ENCODE measurements around the gene FAM181A. TPM values are rescaled to one million over a fixed set of nuclear protein-coding genes. Genes with fewer than 3 reads are reported as not detected.

Gene FAM181A
- total RNA-seq, 1 experiment from 2014 or later = not detected

- no peak for DNase-seq
- Histone ChIP-seq H3K9me2 (ENCODE audit: insufficient read depth) (no peaks in the 10 kb centered on the region), H3K9me3 (ENCODE audit: insufficient read depth, low read depth) (no peaks in the 10 kb centered on the region), H3K4me3 (no peak overlapping the region), H3F3A (ENCODE audit: insufficient read depth, low read depth) (no peaks in the 10 kb centered on the region), H4K20me1 (ENCODE audit: insufficient read depth) (no peaks in the 10 kb centered on the region), H3K79me2 (ENCODE audit: low read depth) (no peaks in the 10 kb centered on the region), H3K36me3 (ENCODE audit: low read depth) (no peaks in the 10 kb centered on the region), H3K27me3 (ENCODE audit: insufficient read depth, low read depth) (peaks cover 19% of the 10 kb centered on the region; the same call in 1 of the 2 replicates), H3K4me1 (replicated peaks; ENCODE audit: insufficient read depth) (no peaks in the 10 kb centered on the region), H3K27ac (no peak overlapping the region), H3K4me2 (no peak overlapping the region), H2AFZ (no peak overlapping the region)
- no TSS peak for BruUV-seq (replicated peaks)
- intact Hi-C loops (cut with micrococcal nuclease; ENCODE audit: unreplicated experiment) = no loop called here
- ChIA-PET CTCF (no interaction called here), POLR2A (ENCODE audit: unreplicated experiment) (no interaction called here)
- TF ChIP-seq CTCF (conservative IDR thresholded peaks at IDR 0.05) (no peak), EZH2 (IDR thresholded peaks at IDR 0.05; ENCODE audit: low read depth) (no peak)
Measured at GRCh38 chr14:93879362-93879983, 47.7 kb upstream of the FAM181A start.

- TF ChIP-seq EZH2 (IDR thresholded peaks at IDR 0.05; ENCODE audit: low read depth) (no peak), CTCF (conservative IDR thresholded peaks at IDR 0.05) (no peak)
- peaks cover 21% of the 10 kb centered on the region; the same call in 1 of the 2 replicates for H3K27me3 ChIP-seq (ENCODE audit: insufficient read depth, low read depth)
- H3K9me3 ChIP-seq (ENCODE audit: insufficient read depth, low read depth) = no peaks in the 10 kb centered on the region
- no peaks in the 10 kb centered on the region for H3K4me1 ChIP-seq (replicated peaks; ENCODE audit: insufficient read depth)
- intact Hi-C loops (cut with micrococcal nuclease; ENCODE audit: unreplicated experiment) = no loop called here
- H3K36me3 ChIP-seq (ENCODE audit: low read depth) = no peaks in the 10 kb centered on the region
- H3K27ac ChIP-seq = no peak overlapping the region
- no TSS peak for BruUV-seq (replicated peaks)
- H3K4me3 ChIP-seq = no peak overlapping the region
- no peaks in the 10 kb centered on the region for H3F3A ChIP-seq (ENCODE audit: insufficient read depth, low read depth)
- H2AFZ ChIP-seq = no peak overlapping the region
- no peak for DNase-seq
- H3K4me2 ChIP-seq = no peak overlapping the region
- no peaks in the 10 kb centered on the region for H3K9me2 ChIP-seq (ENCODE audit: insufficient read depth)
- ChIA-PET POLR2A (ENCODE audit: unreplicated experiment) (no interaction called here), CTCF (no interaction called here)
- H4K20me1 ChIP-seq (ENCODE audit: insufficient read depth) = no peaks in the 10 kb centered on the region
- H3K79me2 ChIP-seq (ENCODE audit: low read depth) = no peaks in the 10 kb centered on the region
Measured at GRCh38 chr14:93880021-93880820, 46.9 kb upstream of the FAM181A start.

- intact Hi-C loops (cut with micrococcal nuclease; ENCODE audit: unreplicated experiment) = no loop called here
- H3K9me2 ChIP-seq (ENCODE audit: insufficient read depth) = no peaks in the 10 kb centered on the region
- DNase-seq = no peak
- peaks cover 28% of the 10 kb centered on the region for H3K27me3 ChIP-seq (ENCODE audit: insufficient read depth, low read depth)
- no peak overlapping the region for H2AFZ ChIP-seq
- no peaks in the 10 kb centered on the region for H3K79me2 ChIP-seq (ENCODE audit: low read depth)
- no TSS peak for BruUV-seq (replicated peaks)
- H4K20me1 ChIP-seq (ENCODE audit: insufficient read depth) = no peaks in the 10 kb centered on the region
- H3K9me3 ChIP-seq (ENCODE audit: insufficient read depth, low read depth) = no peaks in the 10 kb centered on the region
- no peaks in the 10 kb centered on the region for H3K4me1 ChIP-seq (replicated peaks; ENCODE audit: insufficient read depth)
- no peaks in the 10 kb centered on the region for H3K36me3 ChIP-seq (ENCODE audit: low read depth)
- ChIA-PET POLR2A (ENCODE audit: unreplicated experiment) (no interaction called here), CTCF (no interaction called here)
- H3K4me3 ChIP-seq = no peak overlapping the region
- no peaks in the 10 kb centered on the region for H3F3A ChIP-seq (ENCODE audit: insufficient read depth, low read depth)
- TF ChIP-seq EZH2 (IDR thresholded peaks at IDR 0.05; ENCODE audit: low read depth) = no peak
- no peak for TF ChIP-seq CTCF (conservative IDR thresholded peaks at IDR 0.05)
- no peak overlapping the region for H3K4me2 ChIP-seq
- no peak overlapping the region for H3K27ac ChIP-seq
Measured at GRCh38 chr14:93884950-93885349, 42.2 kb upstream of the FAM181A start.
